Panc1 (cell line): ENCODE measurements around the gene RASGEF1B. TPM values are rescaled to one million over a fixed set of nuclear protein-coding genes. Genes with fewer than 3 reads are reported as not detected.

Experiments used
- ATAC-seq: fragments of 200-7000 bp; cut with Tn5 transposase; 2 replicates; pipeline ENCODE4 v1.9.1; 2020; ENCODE audit warnings: mild to moderate bottlenecking, moderate library complexity
- BruUV-seq: library from RNA; stranded (reverse); fragments of 400-500 nt; replicated peaks from 2 replicates; lab custom pipeline; 2021; lab: Mats Ljungman, UMichigan
- CTCF ChIA-PET: fragments of 300-600 bp; sonication (Branson Sonifier 250); formaldehyde crosslinking; loops from one replicate; lab custom pipeline; 2022; ENCODE audit warnings: antibody characterized with exemption; lab: Charles Lee
- POLR2A ChIA-PET: fragments of 300-600 bp; sonication (Branson Sonifier 250); formaldehyde crosslinking; loops from one replicate; lab custom pipeline; 2022; ENCODE audit warnings: antibody characterized with exemption; lab: Charles Lee
- DNase-seq: peaks from one replicate; pipeline ENCODE4 v3.0.0-alpha.2; 2010; ENCODE audit warnings: low read depth, low spot score
- H3K27ac ChIP-seq: 2 replicates; pipeline ENCODE4 v1.5.1; 2011; ENCODE audit warnings: mild to moderate bottlenecking, low read length, inconsistent platforms
- H3K27me3 ChIP-seq: fragments of 200-500 bp; sonication (Bioruptor generic); 2 replicates; pipeline ENCODE4 v1.6.0; 2014; ENCODE audit warnings: low read length, inconsistent platforms; ENCODE audit not compliant: control insufficient read depth, insufficient read depth
- H3K36me3 ChIP-seq: fragments of 200-500 bp; sonication (Bioruptor generic); 2 replicates; pipeline ENCODE4 v1.5.1; 2014; ENCODE audit warnings: inconsistent platforms, mild to moderate bottlenecking, low read length, moderate library complexity; ENCODE audit not compliant: control insufficient read depth, insufficient read depth
- H3K4me1 ChIP-seq: 2 replicates; pipeline ENCODE4 v1.5.1; 2011; ENCODE audit warnings: inconsistent platforms, mild to moderate bottlenecking, low read length, moderate library complexity; ENCODE audit not compliant: control insufficient read depth, insufficient read depth
- H3K4me3 ChIP-seq, 2 experiments: 2 replicates each; pipeline ENCODE4 v1.5.1; 2011 to 2012; ENCODE audit warnings: low read depth in 2 of 2, low read length in 2 of 2, mild to moderate bottlenecking in 2 of 2, inconsistent platforms in 1 of 2, moderate library complexity in 1 of 2
- H3K9me3 ChIP-seq: fragments of 200-500 bp; sonication (Bioruptor generic); 2 replicates; pipeline ENCODE4 v1.5.1; 2014; ENCODE audit warnings: low read depth, mild to moderate bottlenecking, inconsistent platforms, low read length, moderate library complexity; ENCODE audit not compliant: control insufficient read depth, insufficient read depth
- CTCF ChIP-seq: fragments of 450-650 bp; IDR thresholded peaks from 2 replicates; pipeline ENCODE4 v1.5.1; 2017; ENCODE audit warnings: mild to moderate bottlenecking
- POLR2AphosphoS5 ChIP-seq: IDR thresholded peaks from 2 replicates; pipeline ENCODE4 v1.6.1; 2012; ENCODE audit warnings: mild to moderate bottlenecking, low read depth, low read length, moderate library complexity
- SIN3A ChIP-seq: IDR thresholded peaks from 2 replicates; pipeline ENCODE4 v1.6.1; 2012; ENCODE audit warnings: low read depth, mild to moderate bottlenecking, low read length, moderate library complexity, borderline replicate concordance; ENCODE audit not compliant: insufficient read depth
- TCF7L2 ChIP-seq: IDR thresholded peaks from 2 replicates; pipeline ENCODE4 v1.6.1; 2011; ENCODE audit warnings: mild to moderate bottlenecking, low read depth, low read length, inconsistent platforms
- in situ Hi-C: cut with HindIII; loops from 2 replicates; pipeline ENCODE4 v1.10.0; 2016; ENCODE audit warnings: low sequenced_read_pairs, low pct_unique_long_range_greater_than_20kb
- intact Hi-C: fragments of 100-400 bp; cut with micrococcal nuclease; formaldehyde crosslinking; loops from one replicate; pipeline ENCODE4 v1.10.0; 2022; ENCODE audit not compliant: unreplicated experiment
- total RNA-seq: library from RNA; stranded (reverse); gene quantifications from one replicate; pipeline ENCODE4 v1.2.1, GENCODE V29; 2021; ENCODE audit not compliant: unreplicated experiment
- TF ChIP-seq, protein P1 (sequence below), 2 experiments: IDR thresholded peaks; 2 replicates each; pipeline ENCODE4 v1.6.1; 2011 to 2012; ENCODE audit warnings: low read depth in 2 of 2, control low read depth in 1 of 2, low read length in 1 of 2, mild to moderate bottlenecking in 1 of 2, moderate library complexity in 1 of 2; ENCODE audit not compliant: insufficient read depth in 1 of 2

Gene RASGEF1B
- total RNA-seq, 1 experiment from 2014 or later: not detected

GRCh38 chr4:81449015-81449414 lies 22.7 kb downstream of the RASGEF1B start:
- no peak for ATAC-seq
- H3K27ac ChIP-seq: no peak overlapping the region

DNA sequence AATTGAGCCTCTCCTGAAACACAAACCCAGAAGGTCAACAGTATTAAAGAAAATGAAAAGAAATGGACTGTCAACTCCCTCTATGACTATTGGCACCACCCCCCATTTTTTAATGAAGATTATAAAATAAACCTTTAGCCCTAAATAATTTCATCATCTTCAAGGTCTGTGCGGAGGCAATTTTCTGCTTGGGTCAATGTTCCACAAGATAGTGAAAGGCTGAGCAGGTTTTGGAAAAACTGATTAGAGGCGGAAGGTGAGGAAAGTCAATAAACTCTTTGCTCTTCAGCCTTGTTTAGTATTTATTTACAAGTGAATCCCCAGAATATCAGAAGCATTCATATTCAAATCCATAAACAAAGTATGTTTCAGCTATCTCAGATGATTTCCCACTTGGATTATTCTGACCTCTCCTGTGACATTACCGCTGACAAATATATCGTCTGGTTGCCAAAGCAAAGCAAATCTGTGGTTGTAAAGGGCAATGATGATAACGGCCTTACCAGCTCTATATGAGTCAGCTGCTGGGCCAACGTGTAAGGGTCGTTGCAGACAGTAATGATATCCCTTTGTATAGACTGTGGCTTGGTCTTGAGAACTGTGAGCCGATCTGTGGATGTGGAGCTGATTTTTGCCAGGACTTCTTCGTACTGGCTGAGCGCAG lies 24.0 kb downstream of the RASGEF1B start:
- H3K36me3 ChIP-seq: no peaks in the 10 kb centered on the region
- CTCF ChIA-PET: interaction anchor here (0.6 kb wide), 1 partner anchor 501 kb away, joined by 5 read pairs; no protein-coding TSS in a partner anchor
- POLR2A ChIA-PET: no interaction called here
- H3K27me3 ChIP-seq: no peaks in the 10 kb centered on the region
- H3K4me3 ChIP-seq: no peak overlapping the region
- ATAC-seq: no peak
- intact Hi-C loops (no loop called here), in situ Hi-C loops (no loop called here)
- TF ChIP-seq SIN3A (no peak), TCF7L2 (no peak), POLR2AphosphoS5 (no peak), CTCF (no peak)
- TF ChIP-seq, protein P1, sequence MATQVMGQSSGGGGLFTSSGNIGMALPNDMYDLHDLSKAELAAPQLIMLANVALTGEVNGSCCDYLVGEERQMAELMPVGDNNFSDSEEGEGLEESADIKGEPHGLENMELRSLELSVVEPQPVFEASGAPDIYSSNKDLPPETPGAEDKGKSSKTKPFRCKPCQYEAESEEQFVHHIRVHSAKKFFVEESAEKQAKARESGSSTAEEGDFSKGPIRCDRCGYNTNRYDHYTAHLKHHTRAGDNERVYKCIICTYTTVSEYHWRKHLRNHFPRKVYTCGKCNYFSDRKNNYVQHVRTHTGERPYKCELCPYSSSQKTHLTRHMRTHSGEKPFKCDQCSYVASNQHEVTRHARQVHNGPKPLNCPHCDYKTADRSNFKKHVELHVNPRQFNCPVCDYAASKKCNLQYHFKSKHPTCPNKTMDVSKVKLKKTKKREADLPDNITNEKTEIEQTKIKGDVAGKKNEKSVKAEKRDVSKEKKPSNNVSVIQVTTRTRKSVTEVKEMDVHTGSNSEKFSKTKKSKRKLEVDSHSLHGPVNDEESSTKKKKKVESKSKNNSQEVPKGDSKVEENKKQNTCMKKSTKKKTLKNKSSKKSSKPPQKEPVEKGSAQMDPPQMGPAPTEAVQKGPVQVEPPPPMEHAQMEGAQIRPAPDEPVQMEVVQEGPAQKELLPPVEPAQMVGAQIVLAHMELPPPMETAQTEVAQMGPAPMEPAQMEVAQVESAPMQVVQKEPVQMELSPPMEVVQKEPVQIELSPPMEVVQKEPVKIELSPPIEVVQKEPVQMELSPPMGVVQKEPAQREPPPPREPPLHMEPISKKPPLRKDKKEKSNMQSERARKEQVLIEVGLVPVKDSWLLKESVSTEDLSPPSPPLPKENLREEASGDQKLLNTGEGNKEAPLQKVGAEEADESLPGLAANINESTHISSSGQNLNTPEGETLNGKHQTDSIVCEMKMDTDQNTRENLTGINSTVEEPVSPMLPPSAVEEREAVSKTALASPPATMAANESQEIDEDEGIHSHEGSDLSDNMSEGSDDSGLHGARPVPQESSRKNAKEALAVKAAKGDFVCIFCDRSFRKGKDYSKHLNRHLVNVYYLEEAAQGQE (IDR thresholded peaks at IDR 0.05; ENCODE audit: insufficient read depth in 1 of 2, low read depth in 2 of 2, low read length in 1 of 2): no peak
- H3K9me3 ChIP-seq: no peaks in the 10 kb centered on the region
- no peak overlapping the region for H3K27ac ChIP-seq
- H3K4me1 ChIP-seq: no peaks in the 10 kb centered on the region
- no peak for DNase-seq
- BruUV-seq: no TSS peak

More at GRCh38 chr4:81449015-81449414, 22.7 kb downstream of the RASGEF1B start:
- Histone ChIP-seq H3K4me3 (no peak overlapping the region), H3K36me3 (no peaks in the 10 kb centered on the region), H3K27me3 (no peaks in the 10 kb centered on the region), H3K9me3 (no peaks in the 10 kb centered on the region), H3K4me1 (no peaks in the 10 kb centered on the region)
- POLR2A ChIA-PET: no interaction called here
- in situ Hi-C loops (no loop called here), intact Hi-C loops (no loop called here)
- no TSS peak for BruUV-seq
- CTCF ChIA-PET: no interaction called here
- TF ChIP-seq, protein P1 (IDR thresholded peaks at IDR 0.05; ENCODE audit: insufficient read depth in 1 of 2, low read depth in 2 of 2, low read length in 1 of 2): no peak
- TF ChIP-seq TCF7L2 (no peak), POLR2AphosphoS5 (no peak), CTCF (no peak), SIN3A (no peak)
- no peak for DNase-seq
